Hepatocyte (in vitro differentiated cells): Measurements from ENCODE around the gene ECE1. TPM values are rescaled to one million over a fixed set of nuclear protein-coding genes. Genes with fewer than 3 reads are reported as not detected.
A peak's percentile ranks its signal among the peaks of the same experiment; 100 is the strongest.

Source experiments
- DNase-seq: peaks from one replicate; pipeline ENCODE4 v3.0.0-alpha.2; 2016; ENCODE audit warnings: low spot score
- H2AFZ ChIP-seq: fragments of 200-600 bp; sonication (generic); 2 replicates; pipeline ENCODE4 v1.6.0; 2016; ENCODE audit warnings: antibody characterized with exemption, mild to moderate bottlenecking
- H3K27ac ChIP-seq: fragments of 200-600 bp; sonication (generic); 2 replicates; pipeline ENCODE4 v1.5.1; 2016; ENCODE audit warnings: mild to moderate bottlenecking
- H3K27me3 ChIP-seq: fragments of 200-600 bp; sonication (generic); 2 replicates; pipeline ENCODE4 v1.6.1; 2016
- H3K36me3 ChIP-seq: fragments of 200-600 bp; sonication (generic); replicated peaks from 2 replicates; pipeline ENCODE4 v1.5.1; 2016; ENCODE audit warnings: low read depth; ENCODE audit not compliant: insufficient read depth
- H3K4me1 ChIP-seq: fragments of 200-600 bp; sonication (generic); 2 replicates; pipeline ENCODE4 v1.5.1; 2016; ENCODE audit warnings: mild to moderate bottlenecking, moderate library complexity; ENCODE audit not compliant: insufficient read depth
- H3K4me2 ChIP-seq: fragments of 200-600 bp; sonication (generic); 2 replicates; pipeline ENCODE4 v1.6.0; 2016
- H3K4me3 ChIP-seq: fragments of 200-600 bp; sonication (generic); 2 replicates; pipeline ENCODE4 v1.5.1; 2016; ENCODE audit warnings: mild to moderate bottlenecking
- H3K79me2 ChIP-seq: fragments of 200-600 bp; sonication (generic); 2 replicates; pipeline ENCODE4 v1.6.0; 2017; ENCODE audit warnings: mild to moderate bottlenecking
- H3K9me2 ChIP-seq: fragments of 200-600 bp; sonication (generic); replicated peaks from 2 replicates; pipeline ENCODE4 v1.6.0; 2017; ENCODE audit warnings: mild to moderate bottlenecking; ENCODE audit not compliant: insufficient read depth
- H3K9me3 ChIP-seq: fragments of 200-600 bp; sonication (generic); 2 replicates; pipeline ENCODE4 v1.5.1; 2016; ENCODE audit warnings: low read depth, mild to moderate bottlenecking
- H4K20me1 ChIP-seq: fragments of 200-600 bp; sonication (generic); 2 replicates; pipeline ENCODE4 v1.6.0; 2016; ENCODE audit warnings: mild to moderate bottlenecking; ENCODE audit not compliant: insufficient read depth, poor library complexity, severe bottlenecking
- EZH2 ChIP-seq: fragments of 200-600 bp; sonication (generic); IDR thresholded peaks from 2 replicates; pipeline ENCODE4 v1.6.1; 2016; ENCODE audit warnings: antibody characterized with exemption, mild to moderate bottlenecking, borderline replicate concordance
- EZH2phosphoT487 ChIP-seq: fragments of 200-600 bp; sonication (generic); IDR thresholded peaks from one replicate; pipeline ENCODE4 v1.6.1; 2018; ENCODE audit warnings: antibody characterized with exemption, mild to moderate bottlenecking, low read depth, moderate library complexity; ENCODE audit not compliant: unreplicated experiment, severe bottlenecking
- WGBS: methylation state at CpG from one replicate; pipeline ENCODE4 v1.1.6; 2016; ENCODE audit warnings: low lambda C conversion rate; ENCODE audit errors: missing lambda C conversion rate; 5-methylcytosine and 5-hydroxymethylcytosine counted together
- polyA plus RNA-seq: library from polyadenylated mRNA; unstranded; fragments of >200 nt; fragmentation: Nextera tagmentation; extraction: Ambion mirVana; gene quantifications from 2 replicates; pipeline ENCODE4 v1.2.1, GENCODE V29; 2016
- total RNA-seq: library from RNA; depleted of rRNA; stranded (reverse); fragments of >200 nt; gene quantifications from 2 replicates; pipeline ENCODE4 v1.2.3, GENCODE V29; 2014
- TF ChIP-seq, protein P1 (sequence below): fragments of 200-600 bp; sonication (generic); IDR thresholded peaks from 2 replicates; pipeline ENCODE4 v1.5.1; 2016; ENCODE audit warnings: antibody characterized with exemption, mild to moderate bottlenecking; ENCODE audit not compliant: poor library complexity

ECE1 gene
- total and polyA plus RNA-seq, 2 experiments from 2014 or later: 60.8 to 90.6 TPM

DNA sequence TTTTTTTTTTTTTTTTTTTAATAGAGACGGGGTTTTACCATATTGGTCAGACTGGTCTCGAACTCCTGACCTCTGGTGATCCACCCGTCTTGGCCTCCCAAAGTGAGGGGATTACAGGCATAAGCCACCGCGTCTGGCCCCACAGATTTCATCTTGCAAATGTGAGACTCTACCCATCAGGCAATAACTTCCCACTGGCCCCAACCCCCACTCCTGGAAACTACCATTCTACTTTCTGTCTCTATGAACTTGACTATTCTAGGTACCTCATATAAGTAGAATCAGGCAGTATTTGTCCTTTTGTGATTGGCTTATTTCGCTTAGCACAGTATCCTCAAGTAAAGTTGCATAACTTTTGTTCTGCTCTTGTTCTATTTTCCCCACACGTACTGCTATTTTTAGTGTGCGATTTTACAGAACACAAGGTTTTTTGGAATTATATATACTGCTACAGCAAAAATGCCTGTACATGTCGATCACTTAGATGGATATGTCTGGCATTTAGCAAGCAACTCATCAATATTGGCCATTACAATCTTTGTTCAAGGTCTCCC is 40.2 kb downstream of the ECE1 start:
- Histone ChIP-seq H3K27me3 (no peaks in the 10 kb centered on the region), H3K4me3 (no peak overlapping the region), H3K4me2 (no peak overlapping the region), H3K4me1 (peaks cover 25% of the 10 kb centered on the region), H3K27ac (peak overlapping the region; percentile 96), H2AFZ (no peak overlapping the region), H3K36me3 (no peaks in the 10 kb centered on the region), H3K9me2 (no peaks in the 10 kb centered on the region), H3K79me2 (peaks cover 26% of the 10 kb centered on the region), H4K20me1 (no peaks in the 10 kb centered on the region), H3K9me3 (no peaks in the 10 kb centered on the region)
- TF ChIP-seq, protein P1, sequence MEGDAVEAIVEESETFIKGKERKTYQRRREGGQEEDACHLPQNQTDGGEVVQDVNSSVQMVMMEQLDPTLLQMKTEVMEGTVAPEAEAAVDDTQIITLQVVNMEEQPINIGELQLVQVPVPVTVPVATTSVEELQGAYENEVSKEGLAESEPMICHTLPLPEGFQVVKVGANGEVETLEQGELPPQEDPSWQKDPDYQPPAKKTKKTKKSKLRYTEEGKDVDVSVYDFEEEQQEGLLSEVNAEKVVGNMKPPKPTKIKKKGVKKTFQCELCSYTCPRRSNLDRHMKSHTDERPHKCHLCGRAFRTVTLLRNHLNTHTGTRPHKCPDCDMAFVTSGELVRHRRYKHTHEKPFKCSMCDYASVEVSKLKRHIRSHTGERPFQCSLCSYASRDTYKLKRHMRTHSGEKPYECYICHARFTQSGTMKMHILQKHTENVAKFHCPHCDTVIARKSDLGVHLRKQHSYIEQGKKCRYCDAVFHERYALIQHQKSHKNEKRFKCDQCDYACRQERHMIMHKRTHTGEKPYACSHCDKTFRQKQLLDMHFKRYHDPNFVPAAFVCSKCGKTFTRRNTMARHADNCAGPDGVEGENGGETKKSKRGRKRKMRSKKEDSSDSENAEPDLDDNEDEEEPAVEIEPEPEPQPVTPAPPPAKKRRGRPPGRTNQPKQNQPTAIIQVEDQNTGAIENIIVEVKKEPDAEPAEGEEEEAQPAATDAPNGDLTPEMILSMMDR: no peak
- WGBS: 92% methylated on average over 9 of the region's 9 CpGs
- no peak for DNase-seq

DNA sequence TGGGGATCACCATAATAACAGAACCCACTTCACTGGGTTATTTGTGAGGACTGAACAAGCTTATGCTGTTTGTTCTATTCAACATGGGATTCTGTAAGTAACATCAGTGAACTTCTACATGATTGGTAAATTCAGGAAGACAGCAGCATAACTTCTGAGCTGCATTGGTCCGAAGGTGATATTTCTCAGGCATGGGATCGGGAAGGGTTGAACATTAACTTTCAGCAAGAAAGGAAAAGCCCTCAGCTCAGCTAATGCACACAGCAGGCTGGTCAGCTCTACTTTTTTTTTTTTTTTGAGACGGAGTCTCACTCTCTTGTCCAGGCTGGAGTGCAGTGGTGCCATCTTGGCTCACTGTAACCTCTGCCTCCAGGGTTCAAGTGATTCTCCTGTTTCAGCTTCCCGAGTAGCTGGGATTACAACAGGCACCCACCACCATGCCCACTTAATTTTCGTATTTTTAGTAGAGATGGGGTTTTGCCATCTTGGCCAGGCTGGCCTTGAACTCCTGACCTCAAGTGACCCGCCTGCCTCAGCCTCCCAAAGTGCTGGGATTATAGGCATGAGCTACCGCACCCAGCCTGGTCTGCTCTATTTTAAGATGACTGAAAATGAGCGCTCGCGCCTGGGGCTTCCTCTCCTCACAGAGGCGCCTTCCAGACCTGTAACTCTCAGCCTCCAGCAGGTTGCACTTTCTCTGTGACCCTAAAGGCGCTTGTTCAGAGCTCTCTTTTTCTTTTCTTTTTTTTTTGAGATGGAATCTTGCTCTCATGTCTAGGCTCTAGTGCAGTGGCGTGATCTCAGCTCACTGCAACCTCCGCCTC is 42.2 kb downstream of the ECE1 start:
- Histone ChIP-seq H3K9me2 (no peaks in the 10 kb centered on the region), H3K4me3 (no peak overlapping the region), H3K36me3 (no peaks in the 10 kb centered on the region), H3K79me2 (peaks cover 26% of the 10 kb centered on the region), H3K4me2 (no peak overlapping the region), H3K27me3 (no peaks in the 10 kb centered on the region), H4K20me1 (no peaks in the 10 kb centered on the region), H3K4me1 (peaks cover 22% of the 10 kb centered on the region), H3K27ac (peak overlapping the region; percentile 71), H2AFZ (no peak overlapping the region), H3K9me3 (no peaks in the 10 kb centered on the region)
- TF ChIP-seq, protein P1: no peak
- TF ChIP-seq EZH2 (no peak), EZH2phosphoT487 (no peak)
- peak; percentile 62 for DNase-seq
- 81% methylated on average over 14 of the region's 14 CpGs for WGBS

DNA sequence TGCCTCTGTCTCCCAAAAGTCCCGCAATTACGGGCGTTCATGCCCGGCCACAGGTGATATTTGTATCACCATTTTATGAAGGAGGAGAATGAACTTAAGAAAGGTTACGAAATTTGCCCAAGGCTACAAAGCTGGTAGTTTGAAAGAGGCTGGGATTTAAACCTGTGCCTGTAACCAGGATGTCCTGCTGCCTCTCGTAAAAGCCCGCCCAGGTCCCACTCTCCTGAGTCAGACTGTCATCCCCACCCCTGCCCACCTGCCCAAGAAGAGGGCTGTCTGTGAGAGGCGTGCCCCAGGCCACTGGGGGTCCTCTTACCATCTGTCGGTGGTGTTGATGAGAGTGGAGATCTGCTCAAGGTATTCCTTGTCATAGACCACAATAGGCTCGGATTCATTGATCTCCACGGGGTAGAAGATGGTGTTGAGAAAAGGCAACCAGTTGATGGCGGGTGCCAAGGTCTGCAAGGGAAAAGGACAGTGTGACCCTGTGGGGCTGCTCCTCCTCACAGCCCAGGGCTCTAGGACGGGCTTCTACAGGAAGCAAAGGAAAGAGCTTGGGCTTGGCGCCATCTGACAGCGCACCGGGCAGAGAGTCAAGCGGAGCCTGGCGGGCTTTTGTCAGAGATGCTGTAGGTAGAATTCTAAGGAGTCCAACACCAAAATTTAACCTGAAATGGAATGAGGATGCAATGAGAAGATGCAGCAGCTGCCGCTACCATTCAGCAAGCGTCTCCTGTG is 43.2 kb downstream of the ECE1 start:
- H3K27me3 ChIP-seq: no peaks in the 10 kb centered on the region
- H3K4me2 ChIP-seq: no peak overlapping the region
- H3K27ac ChIP-seq: peak overlapping the region; percentile 35
- H3K79me2 ChIP-seq: peaks cover 26% of the 10 kb centered on the region
- peaks cover 14% of the 10 kb centered on the region for H3K4me1 ChIP-seq
- WGBS: 91% methylated on average over 20 of the region's 20 CpGs
- no peaks in the 10 kb centered on the region for H3K9me3 ChIP-seq
- DNase-seq: no peak
- no peaks in the 10 kb centered on the region for H3K9me2 ChIP-seq
- TF ChIP-seq, protein P1: no peak
- no peak for TF ChIP-seq EZH2
- no peak for TF ChIP-seq EZH2phosphoT487
- no peaks in the 10 kb centered on the region for H3K36me3 ChIP-seq
- H3K4me3 ChIP-seq: no peak overlapping the region
- H4K20me1 ChIP-seq: no peaks in the 10 kb centered on the region
- H2AFZ ChIP-seq: no peak overlapping the region
